Heart right ventricle (tissue), 16 donors: Measurements from ENCODE around the gene PSMA6. TPM values are rescaled to one million over a fixed set of nuclear protein-coding genes. Genes with fewer than 3 reads are reported as not detected.
"Not testable (repeated sequence)": the region's sequence is repeated elsewhere in the genome, so short reads cannot be mapped to it uniquely, and the experiment has no call there.

ENCODE experiments used
- ATAC-seq, 8 donors: fragments of 200-7000 bp; cut with Tn5 transposase; one replicate each; pipeline ENCODE4 v1.9.1; 2020; ENCODE audit warnings: mild to moderate bottlenecking in 8 of 8, moderate library complexity in 8 of 8, moderate number of reproducible peaks in 1 of 8
- DNase-seq, 2 donors: peaks; one replicate each; pipeline ENCODE4 v3.0.0-alpha.2; 2020
- H3K27ac ChIP-seq, 10 donors: fragments of 200-600 bp; sonication (generic) in 2 of 10; one replicate each; pipeline versions ENCODE4 v1.5.0 to v1.8.0; 2020 to 2022; ENCODE audit warnings: mild to moderate bottlenecking in 3 of 10
- H3K27me3 ChIP-seq, 7 donors: fragments of 200-600 bp; one replicate each; pipeline ENCODE4 v1.8.0; 2021 to 2022; ENCODE audit warnings: mild to moderate bottlenecking in 2 of 7
- H3K36me3 ChIP-seq, 9 donors: fragments of 200-600 bp; sonication (generic) in 1 of 9; one replicate each; pipeline versions ENCODE4 v1.5.0 to v1.8.0; 2020 to 2022; ENCODE audit warnings: mild to moderate bottlenecking in 2 of 9
- H3K4me1 ChIP-seq, 9 donors: fragments of 200-600 bp; sonication (generic) in 1 of 9; one replicate each; pipeline versions ENCODE4 v1.5.0 to v1.8.0; 2020 to 2022; ENCODE audit warnings: mild to moderate bottlenecking in 4 of 9
- H3K4me3 ChIP-seq, 10 donors: fragments of 200-600 bp; sonication (generic) in 2 of 10; one replicate each; pipeline versions ENCODE4 v1.5.0 to v1.8.0; 2020 to 2022; ENCODE audit warnings: mild to moderate bottlenecking in 7 of 10, moderate library complexity in 2 of 10
- H3K9me3 ChIP-seq, 11 donors: fragments of 200-600 bp in 10 of 11; sonication (generic) in 2 of 11; one replicate each; pipeline versions ENCODE4 v1.5.0 to v1.8.0; 2013 to 2022; ENCODE audit warnings: mild to moderate bottlenecking in 2 of 11, control low read depth in 1 of 11, moderate library complexity in 1 of 11
- WGBS, 2 donors: extraction: QIAGEN DNeasy Blood & Tissue Kit; methylation state at CpG; one replicate each; pipeline ENCODE4 v1.1.7; 2013; ENCODE audit warnings: inconsistent platforms in 1 of 2; 5-methylcytosine and 5-hydroxymethylcytosine counted together
- intact Hi-C, 10 donors: fragments of 100-400 bp; cut with DNase I; formaldehyde crosslinking; loops; one replicate each; pipeline versions ENCODE4 v1.11.1 to v1.14.2; 2022
- polyA plus RNA-seq, 2 donors: library from polyadenylated mRNA; stranded (reverse); fragments of 200-250 nt; gene quantifications; one replicate each; pipeline ENCODE4 v1.2.3, GENCODE V29; 2013
- total RNA-seq, 10 donors: library from RNA; stranded (reverse); fragmentation: NEBNext Ultra II Directional in 3 of 10; extraction: Animal tissue kit (Norgen Biotek cat#: 25700) in 3 of 10; gene quantifications; one replicate each; pipeline versions ENCODE4 v1.2.1 to v1.2.4, GENCODE V29; 2021 to 2023
- TF ChIP-seq, protein P1 (sequence below), 9 donors: fragments of 200-600 bp; sonication (generic) in 2 of 9; IDR thresholded peaks; one replicate each; pipeline versions ENCODE4 v1.5.0 to v1.8.0; 2021 to 2022; ENCODE audit warnings: antibody characterized with exemption in 9 of 9, mild to moderate bottlenecking in 5 of 9, moderate library complexity in 1 of 9
- donor health status: Arrhythmogenic right ventricular cardiomyopathy.
- donor health status: ischemic (EF 13 %, LVEDD 7.1; RV severe dilation, severe dysfunction).
- donor health status: healthy with polysubstance abuse.
- donor health status: DM: no; HTN: yes; CAD: no.
- donor health status: DM: no; HTN: no; CAD: no.
- donor health status: ischemic (EF 25% LVEDD 6.9; RV normal size, moderate dysfunction).
- donor health status: ischemic (EF 25% LVEDD 5.7; RV mildly dilated, moderate dysfunction).
- donor health status: healthy.
- donor health status: DM: yes; HTN: yes; CAD: no.
- donor health status: Ischemic cardiomyopathy.
- donor health status: ischemic (EF 35%, LVEDD 5.7; RV mildly dilated, moderate dysfunction).
- donor health status: nonischemic (EF 11% LVEDD 7.7; RV severe dilation, severe dysfunction).
- donor health status: DM: yes; HTN: yes; CAD: no.
- donor health status: PGD.
- donor health status: ischemic (EF 29% LVEDD 5.4; RV normal size, mild dysfunction).
- donor health status: nonischemic (EF 23%, LVEDD 6.1; RV moderate dilation, normal function).

PSMA6 gene
- total and polyA plus RNA-seq, 12 donors: 92.3 to 233 (median 166) TPM

DNA sequence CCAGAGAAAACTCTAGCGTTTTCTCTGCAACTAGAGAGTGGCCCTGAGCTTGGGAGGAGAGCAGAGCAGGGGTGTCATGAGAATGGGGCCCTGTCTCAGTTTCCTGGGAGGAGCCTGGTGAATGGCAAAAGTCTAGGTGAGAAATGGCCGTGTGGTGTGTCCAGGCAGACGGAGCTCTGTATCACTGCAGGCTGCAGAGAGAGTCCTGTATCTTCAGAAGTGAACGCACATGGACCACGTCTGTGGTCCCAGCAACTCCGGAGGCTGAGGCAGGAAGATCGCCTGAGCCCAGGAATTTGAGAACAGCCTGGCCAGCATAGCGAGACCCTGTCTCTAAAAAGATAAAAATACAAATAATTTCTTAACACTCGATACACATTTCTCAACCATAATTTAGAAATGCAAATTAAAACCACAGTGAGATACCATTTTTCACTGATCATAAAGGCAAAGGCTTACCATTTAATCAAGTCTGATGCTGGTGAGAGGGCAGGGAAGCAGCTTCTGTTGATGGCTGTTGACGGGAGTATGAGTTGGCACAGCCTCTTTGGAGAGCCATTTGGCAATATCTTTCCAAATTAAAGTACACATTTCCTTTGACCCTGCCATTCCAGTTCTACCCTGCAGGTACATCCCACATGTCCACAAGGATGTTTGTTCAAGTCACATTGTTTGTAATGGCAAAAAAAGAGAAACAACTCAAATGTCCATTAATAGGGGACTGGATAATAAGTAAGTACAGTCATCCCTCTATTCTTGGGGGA is 61.4 kb downstream of the PSMA6 start:
- intact Hi-C loops: no loop called here
- 75 to 84% methylated on average over 10 of the region's 10 CpGs for WGBS, 2 donors
- Histone ChIP-seq H3K36me3 (no peaks in the 10 kb centered on the region), H3K9me3 (no peaks in the 10 kb centered on the region), H3K4me1 (peaks cover 9 to 37% (median 21%) of the 10 kb centered on the region in 9 donors), H3K4me3 (no peak overlapping the region), H3K27ac (peak overlapping the region in 1 of 10 donors; percentile 80), H3K27me3 (no peaks in the 10 kb centered on the region)
- TF ChIP-seq, protein P1, sequence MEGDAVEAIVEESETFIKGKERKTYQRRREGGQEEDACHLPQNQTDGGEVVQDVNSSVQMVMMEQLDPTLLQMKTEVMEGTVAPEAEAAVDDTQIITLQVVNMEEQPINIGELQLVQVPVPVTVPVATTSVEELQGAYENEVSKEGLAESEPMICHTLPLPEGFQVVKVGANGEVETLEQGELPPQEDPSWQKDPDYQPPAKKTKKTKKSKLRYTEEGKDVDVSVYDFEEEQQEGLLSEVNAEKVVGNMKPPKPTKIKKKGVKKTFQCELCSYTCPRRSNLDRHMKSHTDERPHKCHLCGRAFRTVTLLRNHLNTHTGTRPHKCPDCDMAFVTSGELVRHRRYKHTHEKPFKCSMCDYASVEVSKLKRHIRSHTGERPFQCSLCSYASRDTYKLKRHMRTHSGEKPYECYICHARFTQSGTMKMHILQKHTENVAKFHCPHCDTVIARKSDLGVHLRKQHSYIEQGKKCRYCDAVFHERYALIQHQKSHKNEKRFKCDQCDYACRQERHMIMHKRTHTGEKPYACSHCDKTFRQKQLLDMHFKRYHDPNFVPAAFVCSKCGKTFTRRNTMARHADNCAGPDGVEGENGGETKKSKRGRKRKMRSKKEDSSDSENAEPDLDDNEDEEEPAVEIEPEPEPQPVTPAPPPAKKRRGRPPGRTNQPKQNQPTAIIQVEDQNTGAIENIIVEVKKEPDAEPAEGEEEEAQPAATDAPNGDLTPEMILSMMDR (IDR thresholded peaks at IDR 0.05): no peak
- ATAC-seq (no peak), DNase-seq (no peak)

DNA sequence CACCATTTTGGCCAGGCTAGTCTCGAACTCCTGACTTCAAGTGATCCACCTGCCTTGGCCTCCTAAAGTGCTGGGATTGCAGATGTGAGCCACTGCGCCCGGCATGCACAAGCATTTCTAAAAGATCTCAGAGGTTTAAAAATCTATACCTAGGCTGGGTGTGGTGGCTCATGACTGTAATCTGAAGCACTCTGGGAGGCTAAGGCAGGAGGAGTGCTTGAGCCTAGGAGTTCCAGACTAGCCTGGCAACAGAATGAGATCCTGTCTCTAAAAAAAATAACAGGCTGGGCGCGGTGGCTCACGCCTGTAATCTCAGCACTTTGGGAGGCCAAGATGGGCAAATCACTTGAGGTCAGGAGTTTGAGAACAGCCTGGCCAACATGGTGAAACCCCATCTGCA is 63.1 kb downstream of the PSMA6 start:
- peaks cover 9 to 37% (median 21%) of the 10 kb centered on the region in 9 donors for H3K4me1 ChIP-seq
- intact Hi-C loops, ATAC-seq, DNase-seq, H3K36me3 ChIP-seq, H3K27ac ChIP-seq, H3K27me3 ChIP-seq, H3K4me3 ChIP-seq, H3K9me3 ChIP-seq: not testable (repeated sequence)
- 94 to 95% methylated on average over 6 of the region's 6 CpGs for WGBS, 2 donors

DNA sequence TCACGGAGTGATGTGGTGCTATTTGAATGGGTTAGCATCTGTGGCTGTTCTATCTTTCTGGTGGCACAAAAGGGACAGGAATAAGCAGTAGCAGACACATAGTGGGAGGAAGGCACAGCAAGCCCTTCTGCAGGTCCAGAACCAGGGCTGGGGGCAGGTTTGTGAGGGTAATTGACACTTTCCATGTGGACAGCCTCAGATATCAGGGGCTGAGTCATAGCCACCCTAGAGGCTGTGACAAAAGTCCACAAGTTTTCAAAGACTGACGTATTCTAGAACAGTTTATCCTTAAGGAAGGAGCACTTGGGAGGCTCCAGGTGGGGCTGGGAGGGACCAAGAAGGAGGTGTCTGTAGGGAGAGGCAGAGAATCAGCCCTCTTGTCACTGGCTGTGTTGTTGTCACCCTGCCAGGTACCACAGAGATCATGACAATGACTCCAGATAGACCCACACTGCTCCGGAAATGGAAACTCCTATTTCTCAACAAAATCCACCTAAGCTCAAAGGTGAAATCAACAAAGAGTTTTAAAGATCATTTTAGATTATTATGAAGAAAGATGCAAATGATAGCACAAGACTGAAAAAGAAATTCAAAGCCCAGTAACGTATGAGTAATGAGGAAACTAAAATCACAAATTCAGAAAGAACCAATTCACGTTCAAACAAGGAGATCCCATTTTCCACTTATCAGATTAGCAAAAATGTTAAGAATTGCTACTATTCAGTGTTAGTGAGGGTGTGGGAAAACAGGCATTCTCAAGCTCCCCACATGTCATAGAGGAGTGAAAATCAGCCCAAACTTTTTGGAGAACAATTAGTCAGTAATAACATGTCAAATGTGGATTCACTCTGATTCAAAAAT is 64.0 kb downstream of the PSMA6 start:
- 52 to 62% methylated on average over 5 of the region's 5 CpGs for WGBS, 2 donors
- H3K4me1 ChIP-seq: peaks cover 9 to 37% (median 21%) of the 10 kb centered on the region in 9 donors
- no peaks in the 10 kb centered on the region for H3K27me3 ChIP-seq
- DNase-seq (no peak), ATAC-seq (peak in 6 of 8 donors; percentile 17 to 61 (median 51))
- TF ChIP-seq, protein P1 (IDR thresholded peaks at IDR 0.05): no peak
- H3K27ac ChIP-seq: no peak overlapping the region
- no peak overlapping the region for H3K4me3 ChIP-seq
- no peaks in the 10 kb centered on the region for H3K36me3 ChIP-seq
- intact Hi-C loops: no loop called here
- H3K9me3 ChIP-seq: no peaks in the 10 kb centered on the region

DNA sequence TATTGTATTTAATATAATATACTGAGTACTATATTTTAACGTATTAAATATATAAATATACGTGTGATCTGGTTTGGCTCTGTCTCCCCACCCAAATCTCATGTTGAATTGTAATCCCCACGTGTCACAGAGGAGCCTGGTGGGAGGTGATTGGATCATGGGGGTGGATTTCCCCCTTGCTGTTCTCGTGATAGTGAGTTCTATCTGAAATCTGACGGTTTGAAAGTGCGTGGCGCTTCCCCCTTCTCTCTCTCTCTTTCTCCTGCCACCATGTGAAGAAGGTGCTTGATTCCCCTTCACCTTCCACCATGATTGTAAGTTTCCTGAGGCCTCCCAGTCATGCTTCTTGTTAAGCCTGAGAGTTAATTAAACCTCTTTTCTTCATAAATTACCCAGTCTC is 67.5 kb downstream of the PSMA6 start:
- H3K36me3 ChIP-seq, ATAC-seq, DNase-seq, H3K4me3 ChIP-seq, intact Hi-C loops, H3K27ac ChIP-seq, H3K27me3 ChIP-seq, H3K9me3 ChIP-seq: not testable (repeated sequence)
- 78 to 82% methylated on average over 7 of the region's 7 CpGs for WGBS, 2 donors
- H3K4me1 ChIP-seq: peaks cover 5 to 30% (median 12%) of the 10 kb centered on the region in 9 donors

DNA sequence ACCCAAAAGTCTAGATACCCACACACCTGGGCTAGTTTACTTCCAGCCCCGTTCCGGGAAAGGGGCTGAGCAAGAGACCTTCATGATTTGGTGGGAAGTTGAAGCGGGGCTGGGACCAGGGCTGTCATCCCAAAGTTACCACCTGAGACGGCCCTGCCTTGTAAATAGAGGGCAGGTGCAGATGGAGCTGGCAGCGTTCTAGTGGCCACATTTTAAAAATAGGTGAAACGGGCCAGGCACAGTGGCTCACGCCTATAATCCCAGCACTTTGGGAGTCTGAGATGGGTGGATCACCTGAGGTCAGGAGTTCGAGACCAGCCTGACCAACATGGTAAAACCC is 68.9 kb downstream of the PSMA6 start:
- Histone ChIP-seq H3K36me3 (no peaks in the 10 kb centered on the region), H3K9me3 (no peaks in the 10 kb centered on the region), H3K27me3 (no peaks in the 10 kb centered on the region), H3K27ac (no peak overlapping the region), H3K4me3 (no peak overlapping the region), H3K4me1 (peaks cover 6 to 42% (median 16%) of the 10 kb centered on the region in 9 donors)
- intact Hi-C loops: no loop called here
- no peak for ATAC-seq
- no peak for DNase-seq
- 93 to 94% methylated on average over 8 of the region's 8 CpGs for WGBS, 2 donors
- TF ChIP-seq, protein P1 (IDR thresholded peaks at IDR 0.05): no peak
